ENCODE measurements around the gene ACTG1.

DNA sequence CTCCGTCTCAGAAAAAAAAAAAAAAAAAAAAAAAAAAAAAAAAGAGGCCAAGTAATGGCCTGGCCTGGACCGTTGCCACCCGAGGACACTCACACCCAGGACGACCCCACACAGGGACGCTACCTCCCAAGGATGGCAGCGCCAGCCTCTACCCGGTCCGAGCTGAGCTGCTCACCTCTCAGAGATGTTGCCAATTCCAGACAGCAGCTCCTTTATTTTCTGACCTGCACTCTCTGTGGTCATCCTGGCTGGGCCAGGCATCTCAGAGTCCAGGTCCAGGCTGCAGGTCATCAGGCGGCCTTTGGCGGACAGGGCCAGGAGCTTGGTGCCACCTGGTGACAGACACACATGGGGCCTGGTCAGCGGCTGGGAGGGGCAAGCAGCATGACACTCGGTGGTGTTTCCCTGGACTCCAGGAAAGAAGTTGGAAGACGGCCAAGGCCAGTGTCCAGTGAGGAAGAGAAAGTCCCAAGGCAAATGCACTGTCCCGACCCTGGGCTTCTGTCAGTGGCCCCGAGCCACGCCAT, 36.5 kb upstream of the ACTG1 start:
- TF ChIP-seq, protein P1, sequence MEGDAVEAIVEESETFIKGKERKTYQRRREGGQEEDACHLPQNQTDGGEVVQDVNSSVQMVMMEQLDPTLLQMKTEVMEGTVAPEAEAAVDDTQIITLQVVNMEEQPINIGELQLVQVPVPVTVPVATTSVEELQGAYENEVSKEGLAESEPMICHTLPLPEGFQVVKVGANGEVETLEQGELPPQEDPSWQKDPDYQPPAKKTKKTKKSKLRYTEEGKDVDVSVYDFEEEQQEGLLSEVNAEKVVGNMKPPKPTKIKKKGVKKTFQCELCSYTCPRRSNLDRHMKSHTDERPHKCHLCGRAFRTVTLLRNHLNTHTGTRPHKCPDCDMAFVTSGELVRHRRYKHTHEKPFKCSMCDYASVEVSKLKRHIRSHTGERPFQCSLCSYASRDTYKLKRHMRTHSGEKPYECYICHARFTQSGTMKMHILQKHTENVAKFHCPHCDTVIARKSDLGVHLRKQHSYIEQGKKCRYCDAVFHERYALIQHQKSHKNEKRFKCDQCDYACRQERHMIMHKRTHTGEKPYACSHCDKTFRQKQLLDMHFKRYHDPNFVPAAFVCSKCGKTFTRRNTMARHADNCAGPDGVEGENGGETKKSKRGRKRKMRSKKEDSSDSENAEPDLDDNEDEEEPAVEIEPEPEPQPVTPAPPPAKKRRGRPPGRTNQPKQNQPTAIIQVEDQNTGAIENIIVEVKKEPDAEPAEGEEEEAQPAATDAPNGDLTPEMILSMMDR (IDR thresholded peaks at IDR 0.05), result no peak
- TF ChIP-seq POLR2A (IDR thresholded peaks at IDR 0.05), result no peak

Measured in vagina (tissue), 2 donors.